T47D (cell line): Measurements from ENCODE around the gene MYEOV.

Experiments used
- DNase-seq, 2 experiments: peaks; one replicate each; pipeline versions ENCODE4 v3.0.0 to v3.0.0-alpha.2; 2011 to 2012; ENCODE audit warnings: low read depth in 1 of 2, low spot score in 1 of 2
- JUND ChIP-seq: IDR thresholded peaks from 2 replicates; pipeline ENCODE4 v1.6.1; 2012; ENCODE audit warnings: low read depth
- in situ Hi-C: cut with HindIII; loops from 2 replicates; pipeline ENCODE4 v1.10.0; 2016; ENCODE audit warnings: low sequenced_read_pairs, low pct_unique_long_range_greater_than_20kb

The MYEOV gene

DNA sequence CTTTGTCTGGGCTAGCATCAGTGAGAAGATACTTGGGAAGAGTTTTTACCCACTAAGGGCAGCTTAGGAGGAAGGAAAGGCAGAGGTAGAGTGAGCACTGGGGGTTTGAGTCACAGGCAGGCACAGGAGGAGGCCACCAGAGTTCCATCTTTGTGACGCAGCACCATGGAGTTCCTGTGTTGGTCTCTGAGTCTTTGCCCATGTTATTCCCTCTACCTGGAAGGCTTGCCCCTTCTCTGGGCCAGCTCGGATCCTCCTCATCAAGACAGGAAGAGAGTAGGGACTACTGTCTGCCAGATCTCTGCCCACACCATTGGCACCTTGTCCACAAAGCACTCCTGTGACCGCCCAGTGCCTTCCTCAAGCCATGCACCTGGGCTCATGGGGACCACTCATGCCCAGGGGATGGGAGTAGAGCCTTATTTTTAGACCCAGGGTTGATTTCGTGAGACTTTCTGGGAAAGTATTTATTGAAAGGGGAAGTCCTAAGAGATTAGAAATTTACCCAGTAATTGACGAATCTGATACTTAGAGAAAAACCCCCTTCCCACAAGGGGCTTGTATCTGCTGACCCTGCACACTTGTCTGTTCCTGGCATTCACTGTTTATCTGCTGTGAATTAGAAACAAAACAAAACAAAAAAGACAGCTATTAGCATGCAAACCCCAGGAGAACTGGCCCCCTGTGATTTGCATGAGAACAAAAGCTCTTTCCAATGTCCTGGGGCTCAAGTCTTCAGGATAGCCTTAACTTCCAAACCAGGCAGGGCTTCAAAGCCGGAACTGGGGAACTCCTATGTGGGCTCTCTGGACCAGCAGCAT is 35.9 kb upstream of the MYEOV start:
- TF ChIP-seq JUND: no peak
- in situ Hi-C loops: no loop called here
- no peak for DNase-seq

DNA sequence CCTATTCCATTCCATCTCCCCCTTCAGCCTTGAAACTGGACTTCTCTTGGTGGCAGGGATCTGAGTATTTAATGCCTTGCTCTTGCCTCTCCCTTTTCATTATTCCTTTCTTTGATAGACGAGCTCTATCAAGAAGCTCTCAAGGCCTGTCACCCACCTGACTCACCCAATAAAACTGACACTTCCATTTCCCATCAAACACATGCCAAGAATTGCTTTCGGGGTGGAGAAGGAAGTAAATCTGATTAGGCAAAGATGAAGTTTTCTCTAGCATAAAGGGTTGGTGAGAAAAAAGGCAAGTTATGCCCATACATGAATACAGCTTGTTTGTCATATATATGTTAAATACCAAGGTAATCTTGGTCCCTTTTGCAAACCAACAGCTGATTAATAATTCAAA is 34.9 kb upstream of the MYEOV start:
- TF ChIP-seq JUND: no peak
- in situ Hi-C loops: no loop called here
- no peak for DNase-seq

DNA sequence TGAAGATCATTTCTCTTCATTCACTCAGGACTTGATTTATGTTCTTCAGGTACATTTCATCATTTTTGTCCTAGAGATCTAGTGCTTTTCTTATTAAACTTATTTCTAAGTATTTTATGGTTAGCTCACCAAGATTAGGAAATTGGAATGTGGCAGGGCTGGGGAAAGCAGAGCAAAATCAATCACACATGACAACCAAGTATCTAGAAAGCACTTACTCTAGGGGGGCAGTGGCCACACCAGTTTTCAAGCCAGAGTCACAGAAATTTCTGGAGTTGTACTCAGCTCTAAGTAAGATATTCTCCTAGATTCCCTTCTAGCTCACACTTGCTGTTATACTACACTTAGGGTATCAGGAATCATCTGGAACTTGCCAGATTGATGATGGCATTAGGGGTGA is 33.3 kb upstream of the MYEOV start:
- DNase-seq: no peak
- TF ChIP-seq JUND: no peak
- in situ Hi-C loops: no loop called here

DNA sequence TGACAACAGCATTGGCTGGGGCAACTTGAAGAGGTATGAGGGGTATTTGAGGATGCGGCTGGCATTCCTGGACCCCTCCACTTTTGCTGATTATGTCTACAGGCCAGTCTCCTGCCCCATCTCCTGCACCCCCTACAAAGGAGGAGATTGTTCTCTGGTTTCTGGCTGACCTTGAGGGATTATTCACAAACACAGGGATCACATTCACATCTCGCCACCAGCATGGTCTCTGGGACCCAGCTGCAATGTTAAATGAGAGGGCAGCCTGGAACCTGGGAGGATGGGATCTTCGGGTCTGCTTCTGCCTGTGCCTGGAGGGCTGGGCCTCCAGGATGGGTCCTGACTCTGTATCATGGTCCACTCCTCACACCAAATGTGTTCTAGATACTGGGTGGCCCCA is 32.8 kb upstream of the MYEOV start:
- in situ Hi-C loops: no loop called here

DNA sequence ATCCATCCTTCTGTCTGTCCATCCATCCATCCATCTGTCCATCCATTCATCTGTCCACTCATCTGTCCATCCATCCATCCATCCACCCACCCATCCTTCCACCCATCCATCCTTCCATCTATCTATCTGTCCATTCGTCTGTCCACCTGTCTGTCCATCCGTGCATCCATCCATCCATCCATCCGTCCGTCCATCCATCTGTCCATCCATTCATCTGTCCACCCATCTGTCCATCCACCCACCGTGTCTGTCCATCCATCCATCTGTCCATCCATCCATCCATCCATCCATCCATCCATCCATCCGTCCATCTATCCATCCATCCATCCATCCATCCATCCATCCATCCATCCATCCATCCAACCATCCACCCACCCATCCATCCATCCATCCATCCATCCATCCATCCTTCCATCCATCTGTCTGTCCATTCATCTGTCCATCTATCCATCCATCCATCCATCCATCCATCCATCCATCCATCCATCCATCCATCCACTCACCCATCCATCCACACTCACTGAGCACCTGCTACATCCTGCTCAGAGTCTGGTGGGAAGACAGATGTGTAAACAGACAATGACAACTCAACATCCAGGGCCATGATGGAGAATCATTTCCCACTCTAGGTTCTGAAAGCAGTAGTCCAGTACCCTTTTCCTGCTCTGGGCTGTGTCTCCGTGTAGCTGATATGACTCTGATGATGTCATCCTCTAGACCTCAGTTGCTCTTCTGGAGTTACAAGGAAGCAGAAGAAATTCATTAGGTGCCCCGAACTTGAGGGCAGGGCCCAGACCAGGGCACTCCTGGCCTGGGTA is 30.8 kb upstream of the MYEOV start:
- no peak for TF ChIP-seq JUND
- in situ Hi-C loops: no loop called here
- no peak for DNase-seq

More for the DNA sequence above, 32.8 kb upstream of the MYEOV start:
- no peak for DNase-seq
- no peak for TF ChIP-seq JUND

DNA sequence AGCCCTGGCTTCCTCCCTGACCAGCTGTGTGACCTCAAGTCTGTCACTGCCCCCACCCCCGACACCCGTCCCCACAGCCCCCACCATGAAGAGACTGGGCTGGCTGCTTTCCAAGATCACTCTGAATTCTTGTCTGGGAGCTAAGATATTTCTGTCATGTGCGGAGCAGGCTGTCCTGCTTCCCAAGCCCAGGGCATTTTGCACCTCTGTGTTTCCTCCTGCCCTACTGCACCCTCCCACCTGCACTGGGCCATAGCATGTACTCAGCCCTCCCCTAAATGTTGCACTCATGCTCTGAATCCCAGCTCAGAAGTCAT is 30.3 kb upstream of the MYEOV start:
- in situ Hi-C loops: no loop called here
- no peak for DNase-seq
- TF ChIP-seq JUND: no peak

DNA sequence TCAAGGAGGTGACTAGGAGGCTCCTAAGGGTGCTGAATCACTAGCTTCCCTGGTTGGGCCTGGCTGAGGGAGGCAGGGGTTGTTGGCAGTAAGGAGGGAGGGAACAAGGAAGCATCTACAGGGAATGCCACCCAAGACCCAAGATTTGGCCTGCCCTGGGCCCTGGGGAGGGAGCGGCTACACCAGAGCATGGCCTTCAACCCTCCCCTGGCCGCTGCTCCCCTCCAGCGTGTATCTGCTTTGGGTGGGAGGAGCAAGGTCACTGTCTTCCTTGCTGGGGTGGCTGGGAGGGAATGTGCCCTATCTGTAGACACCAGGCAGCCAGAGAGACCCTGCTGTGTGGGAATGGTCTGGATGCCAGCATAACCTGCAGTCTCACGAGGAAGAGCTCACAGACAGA is 29.5 kb upstream of the MYEOV start:
- in situ Hi-C loops: no loop called here
- DNase-seq: no peak
- no peak for TF ChIP-seq JUND

DNA sequence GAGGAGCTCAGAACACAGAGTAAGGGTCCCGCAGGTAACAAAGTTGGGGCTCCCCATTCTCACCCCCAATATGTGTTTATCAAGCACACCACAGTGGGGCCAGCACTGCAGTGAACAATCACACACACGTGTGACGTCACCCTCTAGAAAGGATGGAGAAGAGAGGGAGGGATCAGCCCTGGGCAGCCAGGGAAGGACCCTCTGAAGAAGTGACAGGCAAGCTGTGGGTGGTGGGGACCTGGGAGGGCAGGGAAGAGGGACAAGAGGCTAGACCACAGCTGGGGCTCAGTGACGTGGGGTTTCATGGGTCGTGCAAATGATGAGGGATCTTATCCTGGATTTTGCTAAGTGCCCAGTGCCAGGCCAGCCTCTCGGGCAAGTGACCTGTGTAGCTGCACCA is 28.7 kb upstream of the MYEOV start:
- TF ChIP-seq JUND: no peak
- in situ Hi-C loops: no loop called here
- DNase-seq: no peak

DNA sequence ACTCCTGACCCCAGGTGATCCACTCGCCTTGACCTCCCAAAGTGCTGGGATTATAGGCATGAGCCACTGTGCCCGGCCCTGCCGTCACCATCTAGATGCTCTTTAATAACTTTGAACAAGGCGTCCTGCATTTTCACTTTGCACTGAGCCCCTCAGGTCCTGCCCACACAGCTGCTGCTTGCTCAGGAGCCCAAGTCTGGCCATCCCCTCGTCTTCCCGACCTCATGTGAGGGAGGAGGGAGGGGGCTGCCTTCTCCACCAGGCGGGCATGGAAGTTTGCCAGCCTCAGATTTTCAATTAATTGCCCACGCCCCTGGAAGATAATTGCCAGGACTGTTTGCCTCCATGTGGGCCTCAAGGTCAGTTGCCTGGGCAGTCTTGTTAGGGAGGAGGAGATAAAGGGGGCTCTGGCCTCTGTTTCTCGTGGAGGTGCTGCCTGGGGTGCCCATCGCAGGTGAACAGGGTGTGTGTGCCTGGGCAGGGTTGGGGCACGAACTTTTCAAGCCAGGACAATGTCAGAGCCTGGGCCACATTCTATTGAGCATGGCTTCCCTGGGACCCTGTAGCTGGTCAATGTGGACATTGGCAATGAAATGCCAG is 27.9 kb upstream of the MYEOV start:
- in situ Hi-C loops: no loop called here
- no peak for TF ChIP-seq JUND

DNA sequence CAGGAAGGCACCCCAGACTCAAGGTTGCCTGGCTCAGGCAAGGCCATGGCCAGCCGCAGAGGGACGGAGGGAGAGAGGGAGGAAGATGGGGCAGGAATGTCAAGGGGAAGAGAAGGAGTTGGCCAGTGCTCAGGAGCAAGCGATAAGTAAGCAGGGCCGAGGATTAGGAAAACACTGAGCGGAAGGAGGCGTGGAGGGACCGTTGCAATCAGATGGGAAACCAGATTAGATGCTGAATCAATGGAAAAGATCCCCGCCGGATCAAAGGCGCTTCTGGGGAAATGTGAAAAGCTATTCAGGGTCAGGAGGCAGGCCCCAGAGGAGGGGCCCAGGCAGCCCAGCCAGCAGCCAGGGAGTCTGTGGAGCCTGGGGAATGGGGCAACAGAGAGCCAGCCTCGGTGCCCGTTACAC is 26.6 kb upstream of the MYEOV start:
- no peak for DNase-seq
- in situ Hi-C loops: no loop called here
- no peak for TF ChIP-seq JUND

More for the DNA sequence above, 27.9 kb upstream of the MYEOV start:
- DNase-seq: no peak

DNA sequence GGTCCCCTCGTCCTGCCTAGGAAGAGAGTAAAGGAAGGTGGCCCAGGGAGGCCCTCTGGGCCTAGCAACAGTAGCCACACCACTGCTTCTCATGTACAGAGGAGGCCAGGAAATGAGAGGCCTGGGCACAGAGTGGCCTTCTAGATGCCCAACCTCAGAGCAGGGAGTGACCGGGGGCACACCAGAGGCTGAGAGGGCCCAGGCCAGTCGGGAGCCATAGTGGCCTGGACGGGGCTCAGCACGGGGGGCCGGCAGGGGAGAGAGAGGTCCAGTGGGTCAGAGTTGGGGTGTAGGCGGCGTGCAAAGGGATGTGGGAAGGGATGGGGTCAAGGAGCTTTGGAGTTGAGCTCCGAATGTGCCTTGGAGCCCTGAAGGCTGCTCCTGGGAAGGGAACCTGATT is 25.0 kb upstream of the MYEOV start:
- TF ChIP-seq JUND: no peak
- DNase-seq: no peak
- in situ Hi-C loops: no loop called here

DNA sequence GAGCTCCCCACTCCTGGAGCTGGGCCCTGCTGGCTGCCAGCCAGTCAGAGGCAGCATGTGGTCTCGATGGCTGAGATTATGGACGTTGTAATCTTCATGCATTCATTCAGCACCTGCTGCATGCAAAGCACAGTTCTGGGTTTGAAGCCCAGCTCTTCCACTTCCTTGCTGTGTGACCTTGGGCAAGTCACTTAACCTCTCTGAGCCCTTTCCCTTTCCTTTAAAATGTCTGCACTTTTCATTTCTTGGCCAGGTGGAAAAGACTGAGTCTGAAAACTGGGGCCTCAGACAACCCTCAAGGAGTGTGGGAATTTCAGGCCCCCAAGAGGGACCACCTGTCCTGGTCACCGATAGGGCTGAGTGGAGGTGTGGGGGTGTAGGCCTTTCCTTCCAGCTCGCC is 24.6 kb upstream of the MYEOV start:
- no peak for DNase-seq
- TF ChIP-seq JUND: no peak
- in situ Hi-C loops: no loop called here
